GM12875 (cell line): ENCODE measurements around the gene SYCP2.

Source experiments
- H3K4me3 ChIP-seq: one replicate; pipeline ENCODE4 v1.5.1; 2011; ENCODE audit warnings: low read depth, low read length, control low read depth
- CTCF ChIP-seq: IDR thresholded peaks from 2 replicates; pipeline ENCODE4 v1.5.1; 2011; ENCODE audit warnings: low read depth, mild to moderate bottlenecking, control low read depth, inconsistent platforms, low read length, moderate library complexity, borderline replicate concordance; ENCODE audit not compliant: insufficient read depth

The SYCP2 gene

GRCh38 chr20:59932616-59933295 lies 681 bp downstream of the SYCP2 start:
- no peak for TF ChIP-seq CTCF
- no peak overlapping the region for H3K4me3 ChIP-seq

GRCh38 chr20:59931511-59932312 lies 1.7 kb downstream of the SYCP2 start:
- TF ChIP-seq CTCF: no peak
- H3K4me3 ChIP-seq: no peak overlapping the region

- H3K4me3 ChIP-seq: no peak overlapping the region
- TF ChIP-seq CTCF: no peak
Measured at GRCh38 chr20:59925899-59926298, 7.5 kb downstream of the SYCP2 start.

GRCh38 chr20:59925359-59925758 lies 8.1 kb downstream of the SYCP2 start:
- no peak overlapping the region for H3K4me3 ChIP-seq
- no peak for TF ChIP-seq CTCF

- H3K4me3 ChIP-seq: no peak overlapping the region
- TF ChIP-seq CTCF: no peak
Measured at GRCh38 chr20:59923514-59923913, 9.9 kb downstream of the SYCP2 start.

- no peak for TF ChIP-seq CTCF
- H3K4me3 ChIP-seq: no peak overlapping the region
Measured at GRCh38 chr20:59920944-59921343, 12.5 kb downstream of the SYCP2 start.

GRCh38 chr20:59912609-59913008 lies 20.8 kb downstream of the SYCP2 start:
- TF ChIP-seq CTCF: no peak

More at GRCh38 chr20:59912609-59913008, 20.8 kb downstream of the SYCP2 start:
- H3K4me3 ChIP-seq: no peak overlapping the region
